H1 (cell line): Measurements from ENCODE around the gene NAV2. TPM values are rescaled to one million over a fixed set of nuclear protein-coding genes. Genes with fewer than 3 reads are reported as not detected.

Experiments
- EGR1 ChIP-seq: IDR thresholded peaks from 2 replicates; pipeline ENCODE4 v1.6.1; 2011; ENCODE audit warnings: low read depth, low read length, borderline replicate concordance
- HDAC2 ChIP-seq, 2 experiments: fragments of 300-600 bp in 1 of 2; sonication (generic) in 1 of 2; IDR thresholded peaks; 2 replicates each; pipeline ENCODE4 v1.6.1; 2011 to 2012; ENCODE audit warnings: low read depth in 2 of 2, low read length in 2 of 2, mild to moderate bottlenecking in 2 of 2, moderate library complexity in 2 of 2, borderline replicate concordance in 1 of 2, inconsistent platforms in 1 of 2
- SIX5 ChIP-seq: IDR thresholded peaks from 2 replicates; pipeline ENCODE4 v1.6.1; 2011; ENCODE audit warnings: mild to moderate bottlenecking, low read depth, low read length
- TBP ChIP-seq: IDR thresholded peaks from 2 replicates; pipeline ENCODE4 v1.6.1; 2011; ENCODE audit warnings: low read depth, low read length, improper control_type of control experiment
- ZNF274 ChIP-seq: IDR thresholded peaks from 2 replicates; pipeline ENCODE4 v1.7.0; 2012; ENCODE audit warnings: low read length, borderline replicate concordance; ENCODE audit errors: extremely low read depth
- polyA plus RNA-seq, 7 experiments: library from polyadenylated mRNA; depleted of rRNA in 3 of 7; stranded (reverse) in 5 of 7; unstranded in 2 of 7; fragments of >200 nt in 5 of 7; fragments of 200-250 nt in 2 of 7; gene quantifications; 1 replicate in 5 of 7; 2 replicates in 1 of 7; 4 replicates in 1 of 7; pipeline versions ENCODE4 v1.2.1 to v1.2.3, GENCODE V29; 2011 to 2013; ENCODE audit warnings: missing spikeins in 2 of 7, mixed read lengths in 2 of 7
- total RNA-seq: library from RNA; stranded (reverse); fragmentation: NEBNext Ultra II Directional; extraction: Animal tissue kit (Norgen Biotek cat#: 25700); gene quantifications from 2 replicates; pipeline ENCODE4 v1.2.1, GENCODE V29; 2021

Gene NAV2
- total and polyA plus RNA-seq, 2 of the 8 experiments (the other 6 are each of a cell fraction or from before 2014, with no cell fraction given) = 35.6 to 73.6 TPM

DNA sequence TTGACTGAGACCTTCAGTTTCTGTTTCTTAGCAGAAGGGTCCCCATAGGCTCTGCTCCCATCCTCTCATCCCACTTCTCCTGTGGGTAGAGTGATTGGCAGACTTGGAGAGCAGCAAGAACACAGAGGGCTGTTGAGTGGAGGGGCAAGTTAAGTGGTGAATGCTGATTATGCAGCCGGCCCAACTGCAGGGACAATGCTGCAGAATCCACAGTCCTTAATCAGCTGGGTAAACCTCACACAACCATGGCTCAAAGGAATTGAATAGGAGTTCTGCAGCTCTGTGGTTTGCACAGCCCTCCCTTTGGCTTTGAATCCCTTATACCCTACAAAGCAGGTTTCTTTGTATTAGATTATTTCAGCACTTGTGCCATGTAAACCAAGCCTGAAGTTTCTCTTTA, 161.1 kb downstream of the NAV2 start (continued):
- TF ChIP-seq HDAC2 (IDR thresholded peaks at IDR 0.05; ENCODE audit: borderline replicate concordance in 1 of 2, low read depth in 2 of 2, low read length in 2 of 2) (no peak), TBP (no peak), ZNF274 (no peak), SIX5 (no peak), EGR1 (no peak)
- TF ChIP-seq, all 59 proteins: peak for 0
